ENCODE results near the gene PTPRCAP.
"Not testable (repeated sequence)": the region's sequence is repeated elsewhere in the genome, so short reads cannot be mapped to it uniquely, and the experiment has no call there.

PTPRCAP gene

GRCh38 chr11:67440229-67441097 lies 3.0 kb upstream of the PTPRCAP start:
- no peak for DNase-seq (ENCODE audit: low read depth)

GRCh38 chr11:67439321-67440228 lies 2.1 kb upstream of the PTPRCAP start:
- DNase-seq (ENCODE audit: low read depth) = no peak

- no peak for DNase-seq (ENCODE audit: low read depth)
Observed at GRCh38 chr11:67438158-67438902, 848 bp upstream of the PTPRCAP start.

- DNase-seq (ENCODE audit: low read depth) = no peak
Observed at GRCh38 chr11:67437809-67438157, 301 bp upstream of the PTPRCAP start.

GRCh38 chr11:67436459-67437081 lies 912 bp downstream of the PTPRCAP start:
- DNase-seq (ENCODE audit: low read depth) = no peak

- DNase-seq (ENCODE audit: low read depth) = no peak
Observed at GRCh38 chr11:67435727-67436458, 1.6 kb downstream of the PTPRCAP start.

- no peak for DNase-seq (ENCODE audit: low read depth)
Observed at GRCh38 chr11:67435031-67435726, 2.3 kb downstream of the PTPRCAP start.

GRCh38 chr11:67434395-67434881 lies 3.0 kb downstream of the PTPRCAP start:
- DNase-seq (ENCODE audit: low read depth) = no peak

- no peak for DNase-seq (ENCODE audit: low read depth)
Observed at GRCh38 chr11:67433536-67434394, 3.7 kb downstream of the PTPRCAP start.

GRCh38 chr11:67432655-67433349 lies 4.7 kb downstream of the PTPRCAP start:
- no peak for DNase-seq (ENCODE audit: low read depth)

GRCh38 chr11:67431346-67432249 lies 5.9 kb downstream of the PTPRCAP start:
- DNase-seq (ENCODE audit: low read depth) = no peak

GRCh38 chr11:67429722-67430121 lies 7.8 kb downstream of the PTPRCAP start:
- DNase-seq (ENCODE audit: low read depth) = no peak

- no peak for DNase-seq (ENCODE audit: low read depth)
Observed at GRCh38 chr11:67429038-67429668, 8.3 kb downstream of the PTPRCAP start.

GRCh38 chr11:67428052-67429001 lies 9.2 kb downstream of the PTPRCAP start, which contains the start of gene RPS6KB2:
Gene RPS6KB2, plus strand, starts transcription at chr11:67428494. Its CDS starts 52 bp downstream, at chr11:67428546.
- peak; percentile 85 for DNase-seq (ENCODE audit: low read depth)

- DNase-seq (ENCODE audit: low read depth) = not testable (repeated sequence)
Observed at GRCh38 chr11:67427364-67427859, 10.1 kb downstream of the PTPRCAP start.
